Panc1 (cell line): ENCODE results near the gene ABCB4. TPM values are rescaled to one million over a fixed set of nuclear protein-coding genes. Genes with fewer than 3 reads are reported as not detected.
A peak's percentile ranks its signal among the peaks of the same experiment; 100 is the strongest.
"Not testable (repeated sequence)": the region's sequence is repeated elsewhere in the genome, so short reads cannot be mapped to it uniquely, and the experiment has no call there.

Experiments
- ATAC-seq: fragments of 200-7000 bp; cut with Tn5 transposase; 2 replicates; pipeline ENCODE4 v1.9.1; 2020; ENCODE audit warnings: mild to moderate bottlenecking, moderate library complexity
- BruUV-seq: library from RNA; stranded (reverse); fragments of 400-500 nt; replicated peaks from 2 replicates; lab custom pipeline; 2021; lab: Mats Ljungman, UMichigan
- CTCF ChIA-PET: fragments of 300-600 bp; sonication (Branson Sonifier 250); formaldehyde crosslinking; loops from one replicate; lab custom pipeline; 2022; ENCODE audit warnings: antibody characterized with exemption; lab: Charles Lee
- POLR2A ChIA-PET: fragments of 300-600 bp; sonication (Branson Sonifier 250); formaldehyde crosslinking; loops from one replicate; lab custom pipeline; 2022; ENCODE audit warnings: antibody characterized with exemption; lab: Charles Lee
- DNase-seq: peaks from one replicate; pipeline ENCODE4 v3.0.0-alpha.2; 2010; ENCODE audit warnings: low read depth, low spot score
- H3K27ac ChIP-seq: 2 replicates; pipeline ENCODE4 v1.5.1; 2011; ENCODE audit warnings: mild to moderate bottlenecking, low read length, inconsistent platforms
- H3K27me3 ChIP-seq: fragments of 200-500 bp; sonication (Bioruptor generic); 2 replicates; pipeline ENCODE4 v1.6.0; 2014; ENCODE audit warnings: low read length, inconsistent platforms; ENCODE audit not compliant: control insufficient read depth, insufficient read depth
- H3K36me3 ChIP-seq: fragments of 200-500 bp; sonication (Bioruptor generic); 2 replicates; pipeline ENCODE4 v1.5.1; 2014; ENCODE audit warnings: inconsistent platforms, mild to moderate bottlenecking, low read length, moderate library complexity; ENCODE audit not compliant: control insufficient read depth, insufficient read depth
- H3K4me1 ChIP-seq: 2 replicates; pipeline ENCODE4 v1.5.1; 2011; ENCODE audit warnings: inconsistent platforms, mild to moderate bottlenecking, low read length, moderate library complexity; ENCODE audit not compliant: control insufficient read depth, insufficient read depth
- H3K4me3 ChIP-seq, 2 experiments: 2 replicates each; pipeline ENCODE4 v1.5.1; 2011 to 2012; ENCODE audit warnings: low read depth in 2 of 2, low read length in 2 of 2, mild to moderate bottlenecking in 2 of 2, inconsistent platforms in 1 of 2, moderate library complexity in 1 of 2
- H3K9me3 ChIP-seq: fragments of 200-500 bp; sonication (Bioruptor generic); 2 replicates; pipeline ENCODE4 v1.5.1; 2014; ENCODE audit warnings: low read depth, mild to moderate bottlenecking, inconsistent platforms, low read length, moderate library complexity; ENCODE audit not compliant: control insufficient read depth, insufficient read depth
- POLR2AphosphoS5 ChIP-seq: IDR thresholded peaks from 2 replicates; pipeline ENCODE4 v1.6.1; 2012; ENCODE audit warnings: mild to moderate bottlenecking, low read depth, low read length, moderate library complexity
- SIN3A ChIP-seq: IDR thresholded peaks from 2 replicates; pipeline ENCODE4 v1.6.1; 2012; ENCODE audit warnings: low read depth, mild to moderate bottlenecking, low read length, moderate library complexity, borderline replicate concordance; ENCODE audit not compliant: insufficient read depth
- TCF7L2 ChIP-seq: IDR thresholded peaks from 2 replicates; pipeline ENCODE4 v1.6.1; 2011; ENCODE audit warnings: mild to moderate bottlenecking, low read depth, low read length, inconsistent platforms
- in situ Hi-C: cut with HindIII; loops from 2 replicates; pipeline ENCODE4 v1.10.0; 2016; ENCODE audit warnings: low sequenced_read_pairs, low pct_unique_long_range_greater_than_20kb
- intact Hi-C: fragments of 100-400 bp; cut with micrococcal nuclease; formaldehyde crosslinking; loops from one replicate; pipeline ENCODE4 v1.10.0; 2022; ENCODE audit not compliant: unreplicated experiment
- total RNA-seq: library from RNA; stranded (reverse); gene quantifications from one replicate; pipeline ENCODE4 v1.2.1, GENCODE V29; 2021; ENCODE audit not compliant: unreplicated experiment
- TF ChIP-seq, protein P1 (sequence below), 2 experiments: IDR thresholded peaks; 2 replicates each; pipeline ENCODE4 v1.6.1; 2011 to 2012; ENCODE audit warnings: low read depth in 2 of 2, control low read depth in 1 of 2, low read length in 1 of 2, mild to moderate bottlenecking in 1 of 2, moderate library complexity in 1 of 2; ENCODE audit not compliant: insufficient read depth in 1 of 2
- TF ChIP-seq, protein P2 (sequence below): fragments of 450-650 bp; IDR thresholded peaks from 2 replicates; pipeline ENCODE4 v1.5.1; 2017; ENCODE audit warnings: mild to moderate bottlenecking

The ABCB4 gene
- total RNA-seq, 1 experiment from 2014 or later: 0.18 TPM

DNA sequence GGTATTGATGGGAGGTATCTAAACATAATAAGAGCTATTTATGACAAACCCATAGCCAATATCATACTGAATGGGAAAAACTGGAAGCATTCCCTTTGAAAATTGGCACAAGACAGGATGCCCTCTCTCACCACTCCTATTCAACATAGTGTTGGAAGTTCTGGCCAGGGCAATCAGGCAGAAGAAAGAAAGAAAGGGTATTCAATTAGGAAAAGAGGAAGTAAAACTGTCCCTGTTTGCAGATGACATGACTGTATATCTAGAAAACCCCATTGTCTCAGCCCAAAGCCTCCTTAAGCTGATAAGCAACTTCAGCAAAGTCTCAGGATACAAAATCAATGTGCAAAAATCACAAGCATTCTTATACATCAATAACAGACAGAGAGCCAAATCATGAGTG lies 6.3 kb downstream of the ABCB4 start:
- CTCF ChIA-PET, in situ Hi-C loops, POLR2A ChIA-PET, BruUV-seq, H3K27me3 ChIP-seq, H3K4me1 ChIP-seq, H3K4me3 ChIP-seq, H3K27ac ChIP-seq, ATAC-seq, H3K36me3 ChIP-seq, DNase-seq, H3K9me3 ChIP-seq, intact Hi-C loops: not testable (repeated sequence)

DNA sequence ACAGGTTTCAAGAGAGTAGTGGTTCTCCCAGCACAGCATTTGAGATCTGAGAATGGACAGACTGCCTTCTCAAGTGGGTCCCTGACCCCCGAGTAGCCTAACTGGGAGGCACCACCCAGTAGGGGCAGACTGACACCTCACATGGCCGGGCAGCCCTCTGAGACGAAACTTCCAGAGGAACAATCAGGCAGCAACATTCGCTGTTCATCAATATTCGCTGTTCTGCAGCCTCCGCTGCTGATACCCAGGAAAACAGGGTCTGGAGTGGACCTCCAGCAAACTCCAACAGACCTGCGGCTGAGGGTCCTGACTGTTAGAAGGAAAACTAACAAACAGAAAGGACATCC lies 10.0 kb downstream of the ABCB4 start:
- CTCF ChIA-PET: not testable (repeated sequence)

DNA sequence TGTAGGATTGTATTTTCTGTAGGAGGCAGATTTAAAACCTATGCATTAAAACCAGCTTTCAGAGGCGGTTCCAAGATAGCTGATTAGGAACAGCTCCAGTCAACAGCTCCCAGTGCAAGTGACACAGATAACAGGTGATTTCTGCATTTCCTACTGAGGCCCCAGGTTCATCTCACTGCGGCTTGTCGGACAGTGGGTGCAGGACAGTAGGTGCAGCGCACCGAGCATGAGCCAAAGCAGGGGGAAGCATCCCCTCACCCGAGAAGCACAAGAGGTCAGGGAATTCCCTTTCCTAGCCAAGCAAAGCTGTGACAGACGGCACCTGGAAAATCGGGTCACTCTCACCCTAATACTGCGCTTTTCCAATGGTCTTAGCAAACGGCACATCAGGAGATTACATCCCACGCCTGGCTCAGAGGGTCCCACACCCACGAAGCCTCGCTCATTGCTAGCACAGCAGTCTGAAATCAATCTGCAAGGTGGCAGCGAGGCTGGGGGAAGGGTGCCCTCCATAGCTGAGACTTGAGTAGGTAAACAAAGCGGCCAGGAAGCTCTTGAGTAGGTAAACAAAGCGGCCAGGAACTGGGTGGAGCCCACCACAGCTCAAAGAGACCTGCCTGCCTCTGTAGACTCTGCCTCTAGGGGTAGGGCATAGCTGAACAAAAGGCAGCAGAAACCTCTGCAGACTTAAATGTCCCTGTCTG lies 10.5 kb downstream of the ABCB4 start:
- H3K27ac ChIP-seq, in situ Hi-C loops, POLR2A ChIA-PET, H3K36me3 ChIP-seq, BruUV-seq, intact Hi-C loops, H3K9me3 ChIP-seq, CTCF ChIA-PET, H3K4me1 ChIP-seq, ATAC-seq, DNase-seq, H3K27me3 ChIP-seq: not testable (repeated sequence)
- H3K4me3 ChIP-seq: 0 out of 4 replicates have a peak overlapping the region, but pooled peaks of 1 of the 2 experiments have one; percentile 20

More for the DNA sequence above, 10.0 kb downstream of the ABCB4 start:
- H3K4me3 ChIP-seq, DNase-seq, H3K4me1 ChIP-seq, BruUV-seq, H3K27ac ChIP-seq, in situ Hi-C loops, H3K9me3 ChIP-seq, POLR2A ChIA-PET, ATAC-seq, H3K27me3 ChIP-seq, H3K36me3 ChIP-seq, intact Hi-C loops: not testable (repeated sequence)

DNA sequence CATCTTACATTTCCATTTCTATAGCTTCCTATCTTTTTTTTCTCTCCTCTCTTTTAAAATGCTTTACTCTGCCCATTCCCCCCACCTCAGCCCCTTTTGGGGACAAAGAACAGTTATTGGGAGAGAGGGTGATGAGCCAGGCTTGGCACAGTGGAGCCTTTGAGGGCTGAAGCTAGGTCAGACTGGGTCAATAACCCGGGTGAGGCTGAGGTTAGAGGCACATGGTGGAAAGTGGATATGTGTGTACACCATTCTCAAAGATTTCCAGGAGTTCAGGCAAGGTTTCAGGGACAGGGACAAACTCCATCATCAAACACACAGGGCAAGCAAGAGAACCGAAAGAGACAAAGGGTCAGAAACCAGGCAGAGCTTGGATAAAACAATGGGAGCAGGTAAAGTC lies 11.5 kb downstream of the ABCB4 start:
- intact Hi-C loops (no loop called here), in situ Hi-C loops (no loop called here)
- Histone ChIP-seq H3K27ac (no peak overlapping the region), H3K9me3 (no peaks in the 10 kb centered on the region), H3K36me3 (no peaks in the 10 kb centered on the region), H3K4me1 (no peaks in the 10 kb centered on the region), H3K4me3 (no peak overlapping the region), H3K27me3 (no peaks in the 10 kb centered on the region; the same call in 1 of the 2 replicates)
- BruUV-seq: no TSS peak
- CTCF ChIA-PET: no interaction called here
- TF ChIP-seq SIN3A (no peak), POLR2AphosphoS5 (no peak), TCF7L2 (no peak)
- TF ChIP-seq, protein P1, sequence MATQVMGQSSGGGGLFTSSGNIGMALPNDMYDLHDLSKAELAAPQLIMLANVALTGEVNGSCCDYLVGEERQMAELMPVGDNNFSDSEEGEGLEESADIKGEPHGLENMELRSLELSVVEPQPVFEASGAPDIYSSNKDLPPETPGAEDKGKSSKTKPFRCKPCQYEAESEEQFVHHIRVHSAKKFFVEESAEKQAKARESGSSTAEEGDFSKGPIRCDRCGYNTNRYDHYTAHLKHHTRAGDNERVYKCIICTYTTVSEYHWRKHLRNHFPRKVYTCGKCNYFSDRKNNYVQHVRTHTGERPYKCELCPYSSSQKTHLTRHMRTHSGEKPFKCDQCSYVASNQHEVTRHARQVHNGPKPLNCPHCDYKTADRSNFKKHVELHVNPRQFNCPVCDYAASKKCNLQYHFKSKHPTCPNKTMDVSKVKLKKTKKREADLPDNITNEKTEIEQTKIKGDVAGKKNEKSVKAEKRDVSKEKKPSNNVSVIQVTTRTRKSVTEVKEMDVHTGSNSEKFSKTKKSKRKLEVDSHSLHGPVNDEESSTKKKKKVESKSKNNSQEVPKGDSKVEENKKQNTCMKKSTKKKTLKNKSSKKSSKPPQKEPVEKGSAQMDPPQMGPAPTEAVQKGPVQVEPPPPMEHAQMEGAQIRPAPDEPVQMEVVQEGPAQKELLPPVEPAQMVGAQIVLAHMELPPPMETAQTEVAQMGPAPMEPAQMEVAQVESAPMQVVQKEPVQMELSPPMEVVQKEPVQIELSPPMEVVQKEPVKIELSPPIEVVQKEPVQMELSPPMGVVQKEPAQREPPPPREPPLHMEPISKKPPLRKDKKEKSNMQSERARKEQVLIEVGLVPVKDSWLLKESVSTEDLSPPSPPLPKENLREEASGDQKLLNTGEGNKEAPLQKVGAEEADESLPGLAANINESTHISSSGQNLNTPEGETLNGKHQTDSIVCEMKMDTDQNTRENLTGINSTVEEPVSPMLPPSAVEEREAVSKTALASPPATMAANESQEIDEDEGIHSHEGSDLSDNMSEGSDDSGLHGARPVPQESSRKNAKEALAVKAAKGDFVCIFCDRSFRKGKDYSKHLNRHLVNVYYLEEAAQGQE (IDR thresholded peaks at IDR 0.05; ENCODE audit: insufficient read depth in 1 of 2, low read depth in 2 of 2, low read length in 1 of 2): no peak
- TF ChIP-seq, protein P2, sequence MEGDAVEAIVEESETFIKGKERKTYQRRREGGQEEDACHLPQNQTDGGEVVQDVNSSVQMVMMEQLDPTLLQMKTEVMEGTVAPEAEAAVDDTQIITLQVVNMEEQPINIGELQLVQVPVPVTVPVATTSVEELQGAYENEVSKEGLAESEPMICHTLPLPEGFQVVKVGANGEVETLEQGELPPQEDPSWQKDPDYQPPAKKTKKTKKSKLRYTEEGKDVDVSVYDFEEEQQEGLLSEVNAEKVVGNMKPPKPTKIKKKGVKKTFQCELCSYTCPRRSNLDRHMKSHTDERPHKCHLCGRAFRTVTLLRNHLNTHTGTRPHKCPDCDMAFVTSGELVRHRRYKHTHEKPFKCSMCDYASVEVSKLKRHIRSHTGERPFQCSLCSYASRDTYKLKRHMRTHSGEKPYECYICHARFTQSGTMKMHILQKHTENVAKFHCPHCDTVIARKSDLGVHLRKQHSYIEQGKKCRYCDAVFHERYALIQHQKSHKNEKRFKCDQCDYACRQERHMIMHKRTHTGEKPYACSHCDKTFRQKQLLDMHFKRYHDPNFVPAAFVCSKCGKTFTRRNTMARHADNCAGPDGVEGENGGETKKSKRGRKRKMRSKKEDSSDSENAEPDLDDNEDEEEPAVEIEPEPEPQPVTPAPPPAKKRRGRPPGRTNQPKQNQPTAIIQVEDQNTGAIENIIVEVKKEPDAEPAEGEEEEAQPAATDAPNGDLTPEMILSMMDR: no peak
- DNase-seq (no peak), ATAC-seq (no peak)
- POLR2A ChIA-PET: no interaction called here

DNA sequence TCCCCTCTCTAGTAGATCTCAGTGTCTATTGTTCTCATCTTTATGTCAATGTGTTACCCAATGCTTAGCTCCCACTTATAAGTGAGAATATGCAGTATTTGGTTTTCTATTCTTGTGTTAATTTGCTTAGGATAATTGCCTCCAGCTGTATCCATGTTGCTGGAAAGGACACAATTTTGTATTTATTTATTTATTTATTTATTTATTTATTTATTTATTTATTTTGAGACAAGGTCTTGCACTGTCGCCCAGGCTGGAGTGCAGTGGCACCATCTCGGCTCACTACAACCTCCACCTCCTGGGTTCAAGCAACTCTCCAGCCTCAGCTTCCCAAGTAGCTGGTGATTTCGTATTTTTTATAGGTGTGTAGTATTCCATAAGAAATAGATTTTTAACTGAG lies 15.0 kb downstream of the ABCB4 start:
- in situ Hi-C loops, intact Hi-C loops, CTCF ChIA-PET, BruUV-seq, H3K9me3 ChIP-seq, H3K4me3 ChIP-seq, H3K36me3 ChIP-seq, ATAC-seq, H3K27me3 ChIP-seq, POLR2A ChIA-PET, H3K4me1 ChIP-seq, H3K27ac ChIP-seq, DNase-seq: not testable (repeated sequence)
